PC-3 (cell line): ENCODE results near the gene DDX5.
"Not testable (repeated sequence)": the region's sequence is repeated elsewhere in the genome, so short reads cannot be mapped to it uniquely, and the experiment has no call there.

ENCODE experiments used
- CTCF ChIP-seq: fragments of 300-600 bp; sonication (generic); conservative IDR thresholded peaks from 2 replicates; pipeline ENCODE4 v1.5.1; 2017; ENCODE audit warnings: antibody characterized with exemption, low read depth, mild to moderate bottlenecking, low read length
- EZH2phosphoT487 ChIP-seq: fragments of 300-600 bp; sonication (generic); IDR thresholded peaks from 2 replicates; pipeline ENCODE4 v1.6.1; 2018; ENCODE audit warnings: mild to moderate bottlenecking, antibody characterized with exemption, low read length, borderline replicate concordance

DNA sequence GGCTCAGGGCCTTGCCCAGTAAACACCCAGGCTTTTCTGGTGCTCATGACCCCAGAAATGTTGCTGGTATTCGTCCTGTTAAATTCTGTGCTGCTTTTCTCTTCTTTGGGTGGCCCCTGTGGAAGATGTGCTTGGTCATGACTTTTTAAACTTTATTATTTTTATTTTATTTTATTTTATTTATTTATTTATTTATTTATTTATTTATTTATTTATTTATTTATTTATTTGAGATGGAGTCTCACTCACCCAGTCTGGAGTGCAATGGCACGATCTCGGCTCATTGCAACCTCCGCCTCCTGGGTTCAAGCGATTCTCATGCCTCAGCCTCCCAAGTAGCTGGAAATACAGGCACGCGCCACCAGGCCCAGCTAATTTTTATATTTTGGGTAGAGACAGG is 46.3 kb downstream of the DDX5 start:
- not testable (repeated sequence) for TF ChIP-seq CTCF, EZH2phosphoT487
